ENCODE results near the gene INSYN2A.

The INSYN2A gene

DNA sequence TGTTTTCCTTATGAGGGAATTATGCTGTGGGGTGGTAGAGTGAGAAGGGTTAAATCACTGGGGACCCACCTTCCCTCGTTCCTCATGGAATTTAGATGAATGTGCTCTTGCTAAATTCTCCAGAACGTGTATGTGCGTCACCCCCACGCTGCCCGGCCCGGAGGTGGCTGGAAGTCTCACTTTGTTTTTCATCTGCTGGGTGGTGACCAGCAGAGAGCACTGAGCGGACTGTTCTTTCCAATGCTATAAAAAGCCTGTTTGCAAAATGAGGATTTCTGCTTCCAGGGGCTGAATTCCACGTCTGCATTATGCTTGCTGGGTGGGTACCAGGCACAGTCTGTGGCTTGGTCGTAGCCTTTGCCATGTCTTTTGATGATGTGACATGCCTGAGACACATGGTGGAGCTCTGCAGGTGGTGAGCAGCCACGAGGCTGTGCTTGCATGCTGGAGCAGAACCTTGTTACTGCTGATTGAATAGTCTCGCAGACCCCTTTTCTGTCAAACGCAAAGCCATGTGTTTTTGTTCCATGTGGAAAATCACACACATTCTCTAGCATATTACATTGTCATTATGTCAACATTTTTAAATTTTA lies 31.9 kb upstream of the INSYN2A start:
- no peak overlapping the region for H3K4me3 ChIP-seq (replicated peaks; ENCODE audit: low read depth, low read length)
- TF ChIP-seq, protein P1, sequence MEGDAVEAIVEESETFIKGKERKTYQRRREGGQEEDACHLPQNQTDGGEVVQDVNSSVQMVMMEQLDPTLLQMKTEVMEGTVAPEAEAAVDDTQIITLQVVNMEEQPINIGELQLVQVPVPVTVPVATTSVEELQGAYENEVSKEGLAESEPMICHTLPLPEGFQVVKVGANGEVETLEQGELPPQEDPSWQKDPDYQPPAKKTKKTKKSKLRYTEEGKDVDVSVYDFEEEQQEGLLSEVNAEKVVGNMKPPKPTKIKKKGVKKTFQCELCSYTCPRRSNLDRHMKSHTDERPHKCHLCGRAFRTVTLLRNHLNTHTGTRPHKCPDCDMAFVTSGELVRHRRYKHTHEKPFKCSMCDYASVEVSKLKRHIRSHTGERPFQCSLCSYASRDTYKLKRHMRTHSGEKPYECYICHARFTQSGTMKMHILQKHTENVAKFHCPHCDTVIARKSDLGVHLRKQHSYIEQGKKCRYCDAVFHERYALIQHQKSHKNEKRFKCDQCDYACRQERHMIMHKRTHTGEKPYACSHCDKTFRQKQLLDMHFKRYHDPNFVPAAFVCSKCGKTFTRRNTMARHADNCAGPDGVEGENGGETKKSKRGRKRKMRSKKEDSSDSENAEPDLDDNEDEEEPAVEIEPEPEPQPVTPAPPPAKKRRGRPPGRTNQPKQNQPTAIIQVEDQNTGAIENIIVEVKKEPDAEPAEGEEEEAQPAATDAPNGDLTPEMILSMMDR (IDR thresholded peaks at IDR 0.05; ENCODE audit: low read length, missing control alignments), result no peak
- no peak for DNase-seq (ENCODE audit: low read depth)

DNA sequence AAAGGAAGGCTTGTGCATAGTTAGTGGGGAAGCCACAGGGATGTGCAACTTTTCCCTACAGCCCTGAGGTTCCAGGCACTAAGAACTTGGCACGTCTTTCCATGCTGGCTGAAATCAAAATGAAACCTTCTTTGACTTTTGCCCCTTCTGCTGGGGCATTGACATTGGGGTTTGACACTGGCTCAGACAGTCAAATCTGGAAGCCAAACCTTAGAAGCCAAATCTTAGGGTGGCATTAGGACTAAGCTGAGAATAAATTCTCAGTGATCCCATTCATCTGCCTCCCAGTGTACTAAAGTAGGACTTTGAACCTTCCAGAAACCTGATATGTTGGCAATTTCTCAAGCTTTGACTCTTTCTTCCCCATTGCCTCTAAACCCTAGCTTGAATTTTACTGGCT lies 31.3 kb upstream of the INSYN2A start:
- no peak for DNase-seq (ENCODE audit: low read depth)
- H3K4me3 ChIP-seq (replicated peaks; ENCODE audit: low read depth, low read length), result no peak overlapping the region
- TF ChIP-seq, protein P1 (IDR thresholded peaks at IDR 0.05; ENCODE audit: low read length, missing control alignments), result no peak

DNA sequence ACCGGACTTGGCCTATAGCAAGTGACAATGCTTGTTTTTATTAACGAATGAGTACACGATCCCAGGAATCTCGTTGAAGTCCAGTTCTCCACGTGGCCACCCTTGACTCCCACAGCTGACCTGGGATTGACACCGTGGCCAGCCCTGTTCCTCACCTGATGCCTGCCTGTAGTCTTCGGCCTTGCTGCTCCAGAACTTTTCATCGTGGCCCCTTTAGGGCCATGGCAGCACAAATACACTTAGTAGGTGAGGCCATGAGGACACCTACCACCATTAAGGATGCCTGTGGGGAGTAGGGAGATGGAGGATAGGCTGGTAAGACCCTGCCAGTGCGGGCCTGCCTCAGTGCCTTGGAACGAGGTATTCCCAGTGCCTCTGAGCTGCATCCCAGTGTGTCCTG lies 30.6 kb upstream of the INSYN2A start:
- TF ChIP-seq, protein P1 (IDR thresholded peaks at IDR 0.05; ENCODE audit: low read length, missing control alignments), result no peak
- H3K4me3 ChIP-seq (replicated peaks; ENCODE audit: low read depth, low read length), result no peak overlapping the region
- no peak for DNase-seq (ENCODE audit: low read depth)

DNA sequence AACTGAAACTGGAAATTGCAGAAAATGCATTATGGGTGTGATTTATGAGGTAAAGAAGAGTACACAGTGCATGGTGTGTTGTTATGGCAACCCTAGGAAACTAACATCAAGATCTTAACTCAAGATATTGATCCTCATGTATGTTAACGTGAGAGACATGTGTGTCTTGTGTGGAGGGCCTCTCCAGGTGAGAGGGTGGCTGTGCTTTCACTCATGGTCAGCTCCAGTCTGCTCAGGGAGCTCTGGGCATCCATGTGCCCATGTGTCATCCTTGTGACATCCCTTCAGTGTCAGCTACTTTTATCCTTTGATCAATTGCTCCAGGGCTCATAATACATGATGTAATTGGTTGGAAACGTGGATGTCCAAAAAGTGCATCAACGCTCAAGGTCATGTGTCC lies 24.9 kb upstream of the INSYN2A start:
- DNase-seq (ENCODE audit: low read depth), result no peak
- TF ChIP-seq, protein P1 (IDR thresholded peaks at IDR 0.05; ENCODE audit: low read length, missing control alignments), result no peak
- no peak overlapping the region for H3K4me3 ChIP-seq (replicated peaks; ENCODE audit: low read depth, low read length)

DNA sequence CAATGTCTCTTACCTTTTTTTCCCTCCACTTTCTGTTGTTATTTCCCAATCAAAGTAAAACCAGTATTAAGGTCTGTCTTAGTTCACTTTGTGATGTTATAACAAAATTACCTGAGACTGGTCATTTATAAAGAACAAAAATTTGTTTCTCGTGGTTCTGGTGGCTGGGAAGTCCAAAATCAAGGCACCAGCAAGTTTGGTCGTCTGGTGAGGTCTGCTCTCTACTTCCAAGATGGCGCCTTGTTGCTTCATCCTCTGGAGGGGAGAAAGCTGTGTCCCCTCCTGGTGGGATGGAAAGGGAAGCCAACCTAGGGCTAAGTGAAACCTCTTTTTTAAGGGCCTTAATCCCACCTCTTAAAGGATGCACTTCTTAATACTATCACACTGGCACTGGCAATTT lies 22.3 kb upstream of the INSYN2A start:
- DNase-seq (ENCODE audit: low read depth), result no peak
- TF ChIP-seq, protein P1 (IDR thresholded peaks at IDR 0.05; ENCODE audit: low read length, missing control alignments), result no peak
- H3K4me3 ChIP-seq (replicated peaks; ENCODE audit: low read depth, low read length), result no peak overlapping the region

DNA sequence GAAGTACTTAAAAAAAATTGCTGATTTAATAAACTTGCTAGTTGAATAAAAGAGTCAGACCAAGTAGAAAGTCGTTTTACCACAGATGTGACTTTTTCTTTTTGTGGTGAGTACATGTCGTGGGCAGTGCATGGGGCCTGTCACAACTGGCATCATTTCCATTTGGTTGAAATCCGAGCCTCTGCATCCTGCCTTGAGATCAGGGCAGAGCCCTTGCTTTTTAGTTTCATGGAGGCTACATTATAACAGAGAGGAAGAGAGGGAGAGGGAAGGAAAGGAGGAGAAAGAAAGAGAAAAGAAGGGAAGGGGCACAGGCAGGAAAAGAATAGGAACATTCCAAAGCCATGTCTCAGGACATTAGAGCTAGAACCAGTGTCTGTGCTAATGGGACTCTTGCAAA lies 20.4 kb upstream of the INSYN2A start:
- DNase-seq (ENCODE audit: low read depth), result no peak
- no peak overlapping the region for H3K4me3 ChIP-seq (replicated peaks; ENCODE audit: low read depth, low read length)
- TF ChIP-seq, protein P1 (IDR thresholded peaks at IDR 0.05; ENCODE audit: low read length, missing control alignments), result no peak

DNA sequence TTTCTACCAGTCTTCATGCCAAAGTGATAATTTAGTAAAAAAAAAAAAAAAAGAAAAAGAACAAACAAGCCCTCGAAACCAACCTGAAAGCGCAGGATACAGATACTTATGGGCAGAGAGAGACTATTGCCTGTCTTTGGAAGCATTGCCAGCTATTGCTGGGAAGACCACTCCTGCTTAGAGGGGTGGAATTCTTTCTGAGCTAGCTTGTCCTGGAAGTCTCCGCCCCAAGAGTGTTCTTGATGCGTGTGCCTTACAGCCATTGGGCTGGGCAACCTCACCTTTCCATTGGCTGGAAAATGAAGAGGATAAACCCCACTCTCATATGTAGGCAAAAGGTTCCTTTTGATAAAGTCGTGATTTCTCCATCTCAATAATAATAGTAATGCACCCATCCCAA lies 19.9 kb upstream of the INSYN2A start:
- TF ChIP-seq, protein P1 (IDR thresholded peaks at IDR 0.05; ENCODE audit: low read length, missing control alignments), result no peak
- no peak overlapping the region for H3K4me3 ChIP-seq (replicated peaks; ENCODE audit: low read depth, low read length)
- no peak for DNase-seq (ENCODE audit: low read depth)

Data from fibroblast of pulmonary artery (primary cell).